Lower leg skin (tissue), 4 donors: ENCODE data around the gene FGGY. TPM values are rescaled to one million over a fixed set of nuclear protein-coding genes. Genes with fewer than 3 reads are reported as not detected.

Experiments used
- DNase-seq, 2 donors: peaks; one replicate each; pipeline ENCODE4 v3.0.0-alpha.2; 2019; ENCODE audit warnings: low spot score in 2 of 2
- H3K4me3 ChIP-seq: fragments of 200-600 bp; sonication (generic); 2 replicates; pipeline ENCODE4 v1.5.1; 2017; ENCODE audit warnings: mild to moderate bottlenecking, low read depth; ENCODE audit not compliant: poor library complexity, severe bottlenecking
- CTCF ChIP-seq, 3 donors: fragments of 450-650 bp; IDR thresholded peaks; one replicate each; pipeline ENCODE4 v1.5.1; 2016; ENCODE audit warnings: antibody characterized with exemption in 3 of 3, mild to moderate bottlenecking in 3 of 3, moderate library complexity in 2 of 3
- POLR2A ChIP-seq, 2 donors: fragments of 450-650 bp; IDR thresholded peaks; one replicate each; pipeline ENCODE4 v1.6.1; 2016 to 2017; ENCODE audit warnings: antibody characterized with exemption in 2 of 2, mild to moderate bottlenecking in 1 of 2, moderate library complexity in 1 of 2
- WGBS, 2 donors: methylation state at CpG; one replicate each; pipeline ENCODE4 v1.1.5; 2018; 5-methylcytosine and 5-hydroxymethylcytosine counted together
- intact Hi-C: fragments of 100-400 bp; cut with DNase I; formaldehyde crosslinking; loops from one replicate; pipeline ENCODE4 v1.15.0; 2023; ENCODE audit warnings: low total_unique reads
- total RNA-seq, 4 donors: library from RNA; depleted of rRNA; stranded (reverse); fragments of >200 nt; gene quantifications; one replicate each; pipeline ENCODE4 v1.1.0, GENCODE V29; 2016

FGGY gene
- total RNA-seq, 4 donors from 2014 or later = 10.0 to 29.5 (median 17.5) TPM

GRCh38 chr1:59291561-59291960 lies 5.3 kb upstream of the FGGY start:
- TF ChIP-seq POLR2A (IDR thresholded peaks at IDR 0.05) (no peak), CTCF (IDR thresholded peaks at IDR 0.05) (no peak)
- H3K4me3 ChIP-seq = no peak overlapping the region
- intact Hi-C loops = no loop called here
- DNase-seq = no peak

- peak; percentile 75 to 88 for DNase-seq
- 58 to 60% methylated on average over 2 of the region's 2 CpGs for WGBS, 2 donors
- intact Hi-C loops = no loop called here
- H3K4me3 ChIP-seq = no peak overlapping the region
- TF ChIP-seq POLR2A (IDR thresholded peaks at IDR 0.05) (no peak), CTCF (IDR thresholded peaks at IDR 0.05) (no peak)
Measured at GRCh38 chr1:59292562-59292961, 4.3 kb upstream of the FGGY start.

GRCh38 chr1:59293206-59293605 lies 3.7 kb upstream of the FGGY start:
- no peak overlapping the region for H3K4me3 ChIP-seq
- no peak for DNase-seq
- TF ChIP-seq POLR2A (IDR thresholded peaks at IDR 0.05) (no peak), CTCF (IDR thresholded peaks at IDR 0.05) (no peak)
- intact Hi-C loops = no loop called here
- WGBS, 2 donors = 60 to 72% methylated on average over 2 of the region's 2 CpGs

GRCh38 chr1:59293849-59294248 lies 3.0 kb upstream of the FGGY start:
- 94 to 95% methylated on average over 12 of the region's 12 CpGs for WGBS, 2 donors
- TF ChIP-seq POLR2A (IDR thresholded peaks at IDR 0.05) (no peak), CTCF (IDR thresholded peaks at IDR 0.05) (no peak)
- no peak for DNase-seq
- no peak overlapping the region for H3K4me3 ChIP-seq
- intact Hi-C loops = no loop called here

- intact Hi-C loops = no loop called here
- WGBS, 2 donors = 95 to 98% methylated on average over 4 of the region's 4 CpGs
- no peak for TF ChIP-seq CTCF (IDR thresholded peaks at IDR 0.05)
- TF ChIP-seq POLR2A (IDR thresholded peaks at IDR 0.05) = no peak
- DNase-seq = no peak
- no peak overlapping the region for H3K4me3 ChIP-seq
Measured at GRCh38 chr1:59294423-59294822, 2.5 kb upstream of the FGGY start.

- 41% methylated on average over 4 of the region's 4 CpGs for WGBS, 2 donors
- intact Hi-C loops = no loop called here
- no peak overlapping the region for H3K4me3 ChIP-seq
- no peak for DNase-seq
- TF ChIP-seq CTCF (IDR thresholded peaks at IDR 0.05) (no peak), POLR2A (IDR thresholded peaks at IDR 0.05) (no peak)
Measured at GRCh38 chr1:59295618-59296017, 1.3 kb upstream of the FGGY start.
